ENCODE measurements around the gene TRAPPC14.

Gene TRAPPC14

GRCh38 chr7:100119970-100120732, 38.4 kb downstream of the TRAPPC14 start (continued):
- TF ChIP-seq ZNF549 (tag by site-specific recombination; IDR thresholded peaks at IDR 0.05), result no peak
- no peak for TF ChIP-seq ZXDB (tag by site-specific recombination; IDR thresholded peaks at IDR 0.05)
- TF ChIP-seq ZSCAN30 (tag by site-specific recombination; IDR thresholded peaks at IDR 0.05), result 0 out of 2 replicates have a peak, but pooled peaks have one; percentile 53
- no peak for TF ChIP-seq HOXC10 (CRISPR knock-in tag; IDR thresholded peaks at IDR 0.05)
- no peak for TF ChIP-seq ZNF560 (tag by site-specific recombination; IDR thresholded peaks at IDR 0.05; ENCODE audit: borderline replicate concordance)
- no peak for TF ChIP-seq ZNF473 (tag by site-specific recombination; IDR thresholded peaks at IDR 0.05)
- no peak for TF ChIP-seq ZNF214 (tag by site-specific recombination; IDR thresholded peaks at IDR 0.05; ENCODE audit: borderline replicate concordance)
- TF ChIP-seq MYNN (tag by site-specific recombination; IDR thresholded peaks at IDR 0.05; ENCODE audit: borderline replicate concordance), result no peak
- no peak; the same call in 1 of the 2 replicates for TF ChIP-seq ZBTB8A (tag by site-specific recombination; IDR thresholded peaks at IDR 0.05)
- TF ChIP-seq, protein P1, sequence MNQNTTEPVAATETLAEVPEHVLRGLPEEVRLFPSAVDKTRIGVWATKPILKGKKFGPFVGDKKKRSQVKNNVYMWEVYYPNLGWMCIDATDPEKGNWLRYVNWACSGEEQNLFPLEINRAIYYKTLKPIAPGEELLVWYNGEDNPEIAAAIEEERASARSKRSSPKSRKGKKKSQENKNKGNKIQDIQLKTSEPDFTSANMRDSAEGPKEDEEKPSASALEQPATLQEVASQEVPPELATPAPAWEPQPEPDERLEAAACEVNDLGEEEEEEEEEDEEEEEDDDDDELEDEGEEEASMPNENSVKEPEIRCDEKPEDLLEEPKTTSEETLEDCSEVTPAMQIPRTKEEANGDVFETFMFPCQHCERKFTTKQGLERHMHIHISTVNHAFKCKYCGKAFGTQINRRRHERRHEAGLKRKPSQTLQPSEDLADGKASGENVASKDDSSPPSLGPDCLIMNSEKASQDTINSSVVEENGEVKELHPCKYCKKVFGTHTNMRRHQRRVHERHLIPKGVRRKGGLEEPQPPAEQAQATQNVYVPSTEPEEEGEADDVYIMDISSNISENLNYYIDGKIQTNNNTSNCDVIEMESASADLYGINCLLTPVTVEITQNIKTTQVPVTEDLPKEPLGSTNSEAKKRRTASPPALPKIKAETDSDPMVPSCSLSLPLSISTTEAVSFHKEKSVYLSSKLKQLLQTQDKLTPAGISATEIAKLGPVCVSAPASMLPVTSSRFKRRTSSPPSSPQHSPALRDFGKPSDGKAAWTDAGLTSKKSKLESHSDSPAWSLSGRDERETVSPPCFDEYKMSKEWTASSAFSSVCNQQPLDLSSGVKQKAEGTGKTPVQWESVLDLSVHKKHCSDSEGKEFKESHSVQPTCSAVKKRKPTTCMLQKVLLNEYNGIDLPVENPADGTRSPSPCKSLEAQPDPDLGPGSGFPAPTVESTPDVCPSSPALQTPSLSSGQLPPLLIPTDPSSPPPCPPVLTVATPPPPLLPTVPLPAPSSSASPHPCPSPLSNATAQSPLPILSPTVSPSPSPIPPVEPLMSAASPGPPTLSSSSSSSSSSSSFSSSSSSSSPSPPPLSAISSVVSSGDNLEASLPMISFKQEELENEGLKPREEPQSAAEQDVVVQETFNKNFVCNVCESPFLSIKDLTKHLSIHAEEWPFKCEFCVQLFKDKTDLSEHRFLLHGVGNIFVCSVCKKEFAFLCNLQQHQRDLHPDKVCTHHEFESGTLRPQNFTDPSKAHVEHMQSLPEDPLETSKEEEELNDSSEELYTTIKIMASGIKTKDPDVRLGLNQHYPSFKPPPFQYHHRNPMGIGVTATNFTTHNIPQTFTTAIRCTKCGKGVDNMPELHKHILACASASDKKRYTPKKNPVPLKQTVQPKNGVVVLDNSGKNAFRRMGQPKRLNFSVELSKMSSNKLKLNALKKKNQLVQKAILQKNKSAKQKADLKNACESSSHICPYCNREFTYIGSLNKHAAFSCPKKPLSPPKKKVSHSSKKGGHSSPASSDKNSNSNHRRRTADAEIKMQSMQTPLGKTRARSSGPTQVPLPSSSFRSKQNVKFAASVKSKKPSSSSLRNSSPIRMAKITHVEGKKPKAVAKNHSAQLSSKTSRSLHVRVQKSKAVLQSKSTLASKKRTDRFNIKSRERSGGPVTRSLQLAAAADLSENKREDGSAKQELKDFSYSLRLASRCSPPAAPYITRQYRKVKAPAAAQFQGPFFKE (tag by site-specific recombination; IDR thresholded peaks at IDR 0.05; ENCODE audit: borderline replicate concordance), result no peak
- TF ChIP-seq ZNF24 (tag by site-specific recombination; IDR thresholded peaks at IDR 0.05), result 0 out of 2 replicates have a peak, but pooled peaks have one; percentile 14
- TF ChIP-seq ZNF610 (tag by site-specific recombination; IDR thresholded peaks at IDR 0.05; ENCODE audit: borderline replicate concordance), result no peak
- TF ChIP-seq GLIS2 (tag by site-specific recombination; IDR thresholded peaks at IDR 0.05), result no peak; the same call in 1 of the 2 replicates
- TF ChIP-seq ZNF571 (tag by site-specific recombination; IDR thresholded peaks at IDR 0.05), result no peak
- no peak for TF ChIP-seq WT1 (tag by site-specific recombination; IDR thresholded peaks at IDR 0.05)
- TF ChIP-seq ZNF658 (tag by site-specific recombination; IDR thresholded peaks at IDR 0.05), result no peak
- TF ChIP-seq ELK4 (IDR thresholded peaks at IDR 0.05; ENCODE audit: borderline replicate concordance, low read depth, low read length), result no peak
- TF ChIP-seq ZNF629 (tag by site-specific recombination; IDR thresholded peaks at IDR 0.05), result peak; percentile 45
- TF ChIP-seq ZBTB10 (tag by site-specific recombination; IDR thresholded peaks at IDR 0.05), result no peak
- TF ChIP-seq, protein P2, sequence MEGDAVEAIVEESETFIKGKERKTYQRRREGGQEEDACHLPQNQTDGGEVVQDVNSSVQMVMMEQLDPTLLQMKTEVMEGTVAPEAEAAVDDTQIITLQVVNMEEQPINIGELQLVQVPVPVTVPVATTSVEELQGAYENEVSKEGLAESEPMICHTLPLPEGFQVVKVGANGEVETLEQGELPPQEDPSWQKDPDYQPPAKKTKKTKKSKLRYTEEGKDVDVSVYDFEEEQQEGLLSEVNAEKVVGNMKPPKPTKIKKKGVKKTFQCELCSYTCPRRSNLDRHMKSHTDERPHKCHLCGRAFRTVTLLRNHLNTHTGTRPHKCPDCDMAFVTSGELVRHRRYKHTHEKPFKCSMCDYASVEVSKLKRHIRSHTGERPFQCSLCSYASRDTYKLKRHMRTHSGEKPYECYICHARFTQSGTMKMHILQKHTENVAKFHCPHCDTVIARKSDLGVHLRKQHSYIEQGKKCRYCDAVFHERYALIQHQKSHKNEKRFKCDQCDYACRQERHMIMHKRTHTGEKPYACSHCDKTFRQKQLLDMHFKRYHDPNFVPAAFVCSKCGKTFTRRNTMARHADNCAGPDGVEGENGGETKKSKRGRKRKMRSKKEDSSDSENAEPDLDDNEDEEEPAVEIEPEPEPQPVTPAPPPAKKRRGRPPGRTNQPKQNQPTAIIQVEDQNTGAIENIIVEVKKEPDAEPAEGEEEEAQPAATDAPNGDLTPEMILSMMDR (tag by site-specific recombination; IDR thresholded peaks at IDR 0.05), result no peak; the same call in 1 of the 2 replicates
- no peak for TF ChIP-seq ZNF488 (tag by site-specific recombination; IDR thresholded peaks at IDR 0.05)
- no peak for TF ChIP-seq ZNF239 (tag by site-specific recombination; IDR thresholded peaks at IDR 0.05)
- TF ChIP-seq ZNF514 (tag by site-specific recombination; IDR thresholded peaks at IDR 0.05), result no peak
- TF ChIP-seq ZNF843 (tag by site-specific recombination; IDR thresholded peaks at IDR 0.05), result no peak
- no peak for TF ChIP-seq ZNF221 (tag by site-specific recombination; IDR thresholded peaks at IDR 0.05; ENCODE audit: borderline replicate concordance)
- TF ChIP-seq ZNF596 (tag by site-specific recombination; IDR thresholded peaks at IDR 0.05), result no peak
- peak; percentile 45; the same call in 1 of the 2 replicates for TF ChIP-seq ZNF660 (tag by site-specific recombination; IDR thresholded peaks at IDR 0.05)

Data from HEK293 (cell line).